Bronchial epithelial cell (primary cell): ENCODE measurements around the gene CDIPT. TPM values are rescaled to one million over a fixed set of nuclear protein-coding genes. Genes with fewer than 3 reads are reported as not detected.
A peak's percentile ranks its signal among the peaks of the same experiment; 100 is the strongest.

Source experiments
- DNase-seq: peaks from one replicate; pipeline ENCODE4 v3.0.0-alpha.2; 2010; ENCODE audit warnings: low read depth
- FAIRE-seq: peaks from 2 replicates; lab custom pipeline; 2011; peaks lifted over from hg19 to GRCh38; lab: Jason Lieb, UNC
- H3K27me3 ChIP-seq: 2 replicates; pipeline ENCODE4 v1.5.1; 2011; ENCODE audit warnings: low read length; ENCODE audit not compliant: control insufficient read depth, insufficient read depth
- H3K36me3 ChIP-seq: 2 replicates; pipeline ENCODE4 v1.5.1; 2011; ENCODE audit warnings: low read length; ENCODE audit not compliant: control insufficient read depth, insufficient read depth
- H3K4me3 ChIP-seq: 2 replicates; pipeline ENCODE4 v1.5.1; 2011; ENCODE audit warnings: mild to moderate bottlenecking, low read depth, low read length, control low read depth
- CTCF ChIP-seq: IDR thresholded peaks from 2 replicates; pipeline ENCODE4 v1.5.1; 2011; ENCODE audit warnings: mild to moderate bottlenecking, moderate library complexity, low read length, control low read depth, inconsistent platforms; ENCODE audit not compliant: insufficient read depth, severe bottlenecking
- total RNA-seq: library from RNA; depleted of rRNA; stranded (reverse); fragments of >200 nt; gene quantifications from 2 replicates; pipeline ENCODE4 v1.2.1, GENCODE V29; 2014

The CDIPT gene
- total RNA-seq, 1 donor from 2014 or later, result 53.2 TPM

- Histone ChIP-seq H3K36me3 (no peaks in the 10 kb centered on the region), H3K4me3 (no peak overlapping the region), H3K27me3 (no peaks in the 10 kb centered on the region)
- no peak for TF ChIP-seq CTCF
- FAIRE-seq, result no peak
- no peak for DNase-seq
Observed at GRCh38 chr16:29868396-29869009, 5.5 kb upstream of the CDIPT start.

GRCh38 chr16:29864205-29864604, 1.2 kb upstream of the CDIPT start:
- H3K4me3 ChIP-seq, result no peak overlapping the region
- FAIRE-seq (no peak), DNase-seq (no peak)
- H3K36me3 ChIP-seq, result peaks cover 8% of the 10 kb centered on the region
- no peak for TF ChIP-seq CTCF
- H3K27me3 ChIP-seq, result no peaks in the 10 kb centered on the region

GRCh38 chr16:29863669-29863984, 601 bp upstream of the CDIPT start:
- H3K4me3 ChIP-seq, result no peak overlapping the region
- FAIRE-seq (no peak), DNase-seq (no peak)
- H3K36me3 ChIP-seq, result peaks cover 12% of the 10 kb centered on the region
- TF ChIP-seq CTCF, result no peak
- no peaks in the 10 kb centered on the region for H3K27me3 ChIP-seq

GRCh38 chr16:29862383-29862883, 593 bp downstream of the CDIPT start:
- no peak for FAIRE-seq
- DNase-seq, result no peak
- Histone ChIP-seq H3K27me3 (no peaks in the 10 kb centered on the region), H3K4me3 (peak overlapping the region; percentile 89), H3K36me3 (peaks cover 12% of the 10 kb centered on the region)
- TF ChIP-seq CTCF, result peak; percentile 21

- no peak for TF ChIP-seq CTCF
- H3K4me3 ChIP-seq, result no peak overlapping the region
- DNase-seq (no peak), FAIRE-seq (no peak)
- H3K36me3 ChIP-seq, result peaks cover 12% of the 10 kb centered on the region
- H3K27me3 ChIP-seq, result no peaks in the 10 kb centered on the region
Observed at GRCh38 chr16:29860218-29860617, 2.8 kb downstream of the CDIPT start.

GRCh38 chr16:29858974-29859373, 4.1 kb downstream of the CDIPT start:
- no peak for TF ChIP-seq CTCF
- Histone ChIP-seq H3K27me3 (no peaks in the 10 kb centered on the region), H3K4me3 (no peak overlapping the region), H3K36me3 (peaks cover 12% of the 10 kb centered on the region)
- no peak for DNase-seq
- FAIRE-seq, result no peak
